SU-DHL-6 (cell line): Measurements from ENCODE around the gene BAHCC1.

ENCODE experiments used
- H2AFZ ChIP-seq: fragments of 200-600 bp; sonication (generic); 2 replicates; pipeline ENCODE4 v1.6.1; 2014; ENCODE audit warnings: low read depth, mild to moderate bottlenecking, moderate library complexity, mixed read lengths, antibody characterized with exemption, low read length; ENCODE audit not compliant: severe bottlenecking
- H3F3A ChIP-seq: fragments of 200-600 bp; shearing (Covaris generic); 2 replicates; pipeline ENCODE4 v1.6.0; 2016; ENCODE audit warnings: antibody characterized with exemption, mild to moderate bottlenecking; ENCODE audit not compliant: insufficient read depth
- H3K27ac ChIP-seq: fragments of 200-600 bp; sonication (generic); 2 replicates; pipeline ENCODE4 v1.5.1; 2016; ENCODE audit warnings: low read depth, mild to moderate bottlenecking, low read length, moderate library complexity, mixed read lengths
- H3K27me3 ChIP-seq: fragments of 200-600 bp; sonication (generic), shearing (Covaris generic); 2 replicates; pipeline ENCODE4 v1.6.0; 2014; ENCODE audit warnings: mild to moderate bottlenecking, low read length
- H3K36me3 ChIP-seq: fragments of 200-600 bp; sonication (generic); 2 replicates; pipeline ENCODE4 v1.6.1; 2014; ENCODE audit warnings: mild to moderate bottlenecking, low read length, mixed read lengths
- H3K4me2 ChIP-seq: fragments of 300-600, 200-600 bp; shearing (Covaris generic), sonication (generic); 2 replicates; pipeline ENCODE4 v1.6.0; 2014; ENCODE audit warnings: low read length, low read depth, mild to moderate bottlenecking; ENCODE audit not compliant: poor library complexity, severe bottlenecking
- H3K4me3 ChIP-seq: fragments of 200-600 bp; sonication (generic); 2 replicates; pipeline ENCODE4 v1.5.1; 2014; ENCODE audit warnings: antibody characterized with exemption, low read length, mild to moderate bottlenecking, mixed read lengths; ENCODE audit not compliant: insufficient read depth, poor library complexity, severe bottlenecking
- H3K79me2 ChIP-seq: fragments of 200-600 bp; sonication (generic); 2 replicates; pipeline ENCODE4 v1.6.1; 2014; ENCODE audit warnings: mild to moderate bottlenecking, low read length, moderate library complexity; ENCODE audit not compliant: insufficient read depth
- H3K9ac ChIP-seq: fragments of 200-600 bp; sonication (generic); 2 replicates; pipeline ENCODE4 v1.7.0; 2014; ENCODE audit warnings: mild to moderate bottlenecking, low read length
- H3K9me2 ChIP-seq: fragments of 200-600 bp; sonication (generic); replicated peaks from 2 replicates; pipeline ENCODE4 v1.6.1; 2014; ENCODE audit warnings: low read length; ENCODE audit not compliant: insufficient read depth
- H3K9me3 ChIP-seq: fragments of 200-600 bp; sonication (generic); 2 replicates; pipeline ENCODE4 v1.6.1; 2014; ENCODE audit warnings: low read length, mixed read lengths; ENCODE audit not compliant: insufficient read depth
- H4K20me1 ChIP-seq: fragments of 200-600 bp; sonication (generic); 2 replicates; pipeline ENCODE4 v1.6.1; 2014; ENCODE audit warnings: low read depth, mild to moderate bottlenecking, antibody characterized with exemption, low read length, moderate library complexity, mixed read lengths
- CTCF ChIP-seq: fragments of 200-600 bp; sonication (generic); IDR thresholded peaks from one replicate; pipeline ENCODE4 v1.5.1; 2017; ENCODE audit warnings: antibody characterized with exemption, mild to moderate bottlenecking, low read length, moderate library complexity; ENCODE audit not compliant: insufficient read depth, poor library complexity, severe bottlenecking
- EZH2phosphoT487 ChIP-seq: fragments of 200-600 bp; sonication (generic), shearing (Covaris generic); conservative IDR thresholded peaks from 2 replicates; pipeline ENCODE4 v1.6.1; 2018; ENCODE audit warnings: mild to moderate bottlenecking, antibody characterized with exemption, low read length, moderate library complexity, mixed read lengths

BAHCC1 gene

DNA sequence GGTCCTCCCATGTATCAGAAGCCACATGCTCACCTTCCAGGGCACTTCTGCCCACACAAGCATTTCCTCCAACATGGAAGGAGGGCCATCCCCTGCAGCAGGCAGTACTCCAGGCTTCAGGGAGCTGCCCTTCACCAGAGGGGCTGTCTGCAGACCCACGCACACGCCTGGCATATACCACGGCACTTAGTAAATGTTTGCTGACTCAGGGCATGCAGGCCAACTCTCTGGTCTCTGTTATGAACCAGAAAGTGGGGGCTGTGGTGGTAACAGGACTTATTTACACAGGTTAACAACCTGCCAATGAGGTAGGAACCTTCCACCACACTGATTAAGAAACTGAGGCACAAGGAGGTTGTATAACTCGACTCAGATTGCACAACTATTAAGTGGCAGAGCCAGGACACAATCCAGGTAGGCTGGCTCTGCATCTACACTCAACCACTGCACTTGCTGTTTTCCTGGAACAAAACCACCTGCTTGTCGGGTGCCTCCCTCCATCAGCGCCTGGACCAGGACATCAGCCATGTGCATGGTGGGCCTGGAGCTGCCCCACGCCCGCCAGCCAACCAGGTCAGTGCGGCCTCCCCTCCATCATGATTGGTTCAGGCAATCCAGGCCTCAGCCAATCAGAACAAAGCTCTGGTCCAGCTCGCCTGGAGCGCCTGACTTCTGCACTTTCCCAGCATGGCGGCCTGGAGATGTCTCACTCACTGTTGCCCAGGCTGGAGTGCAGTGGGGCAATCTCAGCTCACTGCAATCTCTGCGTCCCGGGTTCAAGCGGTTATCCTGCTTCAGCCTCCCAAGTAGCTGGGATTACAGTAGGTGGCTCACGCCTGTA is 98.2 kb downstream of the BAHCC1 start:
- H3K9me2 ChIP-seq, result no peaks in the 10 kb centered on the region
- no peak for TF ChIP-seq EZH2phosphoT487
- H3K27ac ChIP-seq, result no peak overlapping the region
- no peak overlapping the region for H3K9ac ChIP-seq
- H4K20me1 ChIP-seq, result no peaks in the 10 kb centered on the region
- H3K36me3 ChIP-seq, result no peaks in the 10 kb centered on the region
- no peaks in the 10 kb centered on the region for H3K79me2 ChIP-seq
- H3K27me3 ChIP-seq, result no peaks in the 10 kb centered on the region
- H3K9me3 ChIP-seq, result no peaks in the 10 kb centered on the region
- H2AFZ ChIP-seq, result no peak overlapping the region
- H3K4me3 ChIP-seq, result no peak overlapping the region
- no peaks in the 10 kb centered on the region for H3F3A ChIP-seq
- no peak overlapping the region for H3K4me2 ChIP-seq

GRCh38 chr17:81494626-81495377 is 99.5 kb downstream of the BAHCC1 start:
- no peak for TF ChIP-seq EZH2phosphoT487
- no peak for TF ChIP-seq CTCF
- no peak overlapping the region for H3K9ac ChIP-seq
- no peaks in the 10 kb centered on the region for H3K9me3 ChIP-seq
- H3K79me2 ChIP-seq, result no peaks in the 10 kb centered on the region
- no peak overlapping the region for H2AFZ ChIP-seq
- no peak overlapping the region for H3K27ac ChIP-seq
- H3K9me2 ChIP-seq, result no peaks in the 10 kb centered on the region
- no peak overlapping the region for H3K4me3 ChIP-seq
- H3K4me2 ChIP-seq, result no peak overlapping the region
- H3F3A ChIP-seq, result no peaks in the 10 kb centered on the region
- no peaks in the 10 kb centered on the region for H3K36me3 ChIP-seq
- H3K27me3 ChIP-seq, result no peaks in the 10 kb centered on the region
- H4K20me1 ChIP-seq, result no peaks in the 10 kb centered on the region

GRCh38 chr17:81498953-81499600 is 103.8 kb downstream of the BAHCC1 start:
- Histone ChIP-seq H3K4me3 (no peak overlapping the region), H3K4me2 (no peak overlapping the region), H3K27me3 (no peaks in the 10 kb centered on the region), H3K9ac (no peak overlapping the region), H3K79me2 (no peaks in the 10 kb centered on the region), H3K36me3 (no peaks in the 10 kb centered on the region), H3F3A (no peaks in the 10 kb centered on the region), H4K20me1 (no peaks in the 10 kb centered on the region), H2AFZ (no peak overlapping the region), H3K9me2 (no peaks in the 10 kb centered on the region), H3K9me3 (no peaks in the 10 kb centered on the region), H3K27ac (no peak overlapping the region)
- TF ChIP-seq CTCF (no peak), EZH2phosphoT487 (no peak)
